D341Med (cell line): ENCODE measurements around the gene FAM114A1.
A peak's percentile ranks its signal among the peaks of the same experiment; 100 is the strongest.

Experiments
- DNase-seq: peaks from one replicate; pipeline ENCODE4 v3.0.0; 2012; ENCODE audit warnings: low spot score

Gene FAM114A1

GRCh38 chr4:38859501-38859900, 8.1 kb upstream of the FAM114A1 start:
- no peak for DNase-seq

GRCh38 chr4:38860788-38861424, 6.7 kb upstream of the FAM114A1 start:
- DNase-seq, result peak; percentile 63

DNA sequence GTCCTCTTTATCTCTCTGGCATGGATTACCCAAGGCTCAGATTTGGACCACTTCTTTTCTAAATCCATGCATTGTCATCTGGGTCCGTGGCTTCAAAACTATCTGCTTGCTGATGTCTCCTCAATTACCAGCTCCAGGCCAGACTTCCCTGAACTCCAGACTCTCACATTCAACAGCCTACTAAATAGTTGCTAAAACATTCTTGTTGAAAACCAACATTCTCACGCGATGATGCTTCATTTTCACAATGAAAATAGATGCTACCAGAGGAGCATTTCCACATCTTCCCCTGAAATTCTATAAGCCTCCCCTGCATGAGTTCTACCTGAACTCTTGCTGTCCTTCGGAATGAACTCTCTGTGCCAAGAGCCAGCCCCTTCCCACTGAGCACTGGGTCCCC, 5.8 kb upstream of the FAM114A1 start:
- DNase-seq, result no peak

GRCh38 chr4:38865445-38865844, 2.2 kb upstream of the FAM114A1 start:
- DNase-seq, result no peak

GRCh38 chr4:38866973-38867477, 581 bp upstream of the FAM114A1 start:
- DNase-seq, result no peak

DNA sequence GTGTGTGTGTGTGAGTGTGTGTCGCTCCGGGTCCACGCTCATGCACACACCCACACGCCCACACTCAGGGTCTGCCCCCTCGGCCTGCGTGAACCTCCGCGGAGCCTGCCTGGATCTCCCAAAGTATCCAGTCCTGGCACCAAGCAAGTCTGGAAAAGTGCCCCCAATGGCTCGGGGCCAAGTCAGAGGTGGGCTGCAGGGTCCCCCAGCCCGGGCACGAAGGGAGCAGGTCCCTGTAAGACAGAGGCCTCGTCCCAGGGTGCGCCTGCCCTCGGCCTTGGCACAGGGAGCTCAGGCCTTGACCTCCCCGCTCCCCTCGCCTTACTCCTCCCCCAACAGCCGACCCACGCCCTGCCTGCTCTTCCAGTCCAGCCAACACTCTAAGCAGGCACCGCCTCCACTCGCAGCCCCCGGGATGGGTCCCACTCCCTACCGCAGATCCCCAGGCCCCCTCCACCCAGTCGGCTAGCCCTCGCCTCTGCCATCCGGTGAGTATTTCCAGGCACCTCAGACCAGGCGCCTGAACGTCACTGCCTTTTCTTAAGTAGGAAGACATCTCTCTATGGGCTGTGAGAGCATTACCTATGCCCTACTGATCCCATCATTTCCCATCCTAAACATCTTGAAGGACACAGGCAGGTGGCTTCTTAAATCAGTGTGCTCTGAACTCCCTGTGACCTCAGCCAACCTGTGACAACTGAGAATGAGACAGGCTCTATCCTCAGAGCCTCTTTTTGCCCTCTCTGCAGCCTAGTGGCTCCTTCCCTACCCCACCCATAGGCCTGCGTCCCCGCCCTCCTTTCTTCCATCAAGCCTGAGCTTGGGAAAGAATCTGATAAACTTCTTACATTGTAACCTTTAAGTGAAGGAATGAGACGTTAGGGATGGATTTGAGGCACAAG, 704 bp downstream of the FAM114A1 start:
- DNase-seq, result no peak

DNA sequence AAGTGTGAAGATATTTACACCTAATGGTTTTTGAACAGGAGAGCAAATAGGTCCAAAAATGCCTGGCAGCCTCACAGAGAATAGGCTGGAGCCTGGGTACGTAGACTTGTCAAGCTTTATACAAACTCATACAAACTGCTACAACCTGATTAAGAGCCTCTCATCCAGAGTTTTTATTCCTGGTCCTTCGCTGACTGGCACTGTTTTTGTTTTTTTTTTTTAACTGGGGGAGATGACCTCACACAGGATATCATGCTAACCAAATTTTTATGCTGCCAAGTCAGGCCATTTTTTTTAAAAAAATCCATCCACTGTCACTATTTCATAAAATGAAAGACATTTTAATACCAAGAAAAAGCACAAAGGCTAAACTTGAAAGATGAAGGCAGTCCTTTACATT, 1.9 kb downstream of the FAM114A1 start:
- no peak for DNase-seq

- no peak for DNase-seq
Observed at GRCh38 chr4:38870098-38870808, 2.6 kb downstream of the FAM114A1 start.

DNA sequence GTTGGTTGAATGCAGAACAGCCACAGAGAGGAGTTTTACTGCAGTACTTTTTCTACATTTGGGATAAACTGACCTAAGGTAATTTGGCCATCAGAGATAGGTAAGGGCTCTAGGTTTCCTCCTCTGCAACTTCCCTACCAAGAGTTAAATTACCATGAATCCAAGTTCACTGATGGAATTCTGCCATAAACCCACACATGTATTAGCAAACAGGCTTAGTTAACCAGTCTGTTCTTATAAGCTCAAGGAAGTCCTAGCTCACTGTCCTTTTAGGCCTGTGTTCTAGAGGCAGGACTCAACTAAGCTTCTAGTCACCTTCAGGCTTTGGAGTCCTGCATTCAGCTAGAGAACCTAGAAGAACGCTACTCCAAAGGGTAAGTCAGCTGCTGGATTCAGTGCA, 4.0 kb downstream of the FAM114A1 start:
- DNase-seq, result no peak

DNA sequence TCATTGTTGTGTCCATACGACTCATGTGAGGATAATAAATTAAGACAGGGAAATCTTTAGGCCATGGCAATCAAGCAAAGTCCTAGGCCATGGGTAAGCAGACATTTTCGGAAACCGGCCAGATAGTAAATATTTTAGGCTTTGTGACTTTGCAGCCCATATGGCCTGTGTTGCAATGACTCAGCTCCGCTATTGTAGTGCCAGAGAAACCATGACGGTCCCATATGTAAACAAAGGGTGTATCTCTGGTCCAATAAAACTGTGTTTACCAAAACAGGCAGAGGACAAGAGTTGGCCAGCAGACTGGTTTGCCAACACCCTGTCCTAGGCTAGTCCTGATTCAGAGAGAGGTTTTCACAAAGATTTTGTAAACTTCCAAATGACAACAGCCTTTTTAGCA, 5.0 kb downstream of the FAM114A1 start:
- DNase-seq, result no peak

GRCh38 chr4:38873290-38873944, 5.8 kb downstream of the FAM114A1 start:
- no peak for DNase-seq

- no peak for DNase-seq
Observed at GRCh38 chr4:38876636-38877035, 9.0 kb downstream of the FAM114A1 start.

GRCh38 chr4:38884254-38884653, 16.6 kb downstream of the FAM114A1 start:
- no peak for DNase-seq

- DNase-seq, result no peak
Observed at GRCh38 chr4:38889143-38889542, 21.5 kb downstream of the FAM114A1 start.

DNA sequence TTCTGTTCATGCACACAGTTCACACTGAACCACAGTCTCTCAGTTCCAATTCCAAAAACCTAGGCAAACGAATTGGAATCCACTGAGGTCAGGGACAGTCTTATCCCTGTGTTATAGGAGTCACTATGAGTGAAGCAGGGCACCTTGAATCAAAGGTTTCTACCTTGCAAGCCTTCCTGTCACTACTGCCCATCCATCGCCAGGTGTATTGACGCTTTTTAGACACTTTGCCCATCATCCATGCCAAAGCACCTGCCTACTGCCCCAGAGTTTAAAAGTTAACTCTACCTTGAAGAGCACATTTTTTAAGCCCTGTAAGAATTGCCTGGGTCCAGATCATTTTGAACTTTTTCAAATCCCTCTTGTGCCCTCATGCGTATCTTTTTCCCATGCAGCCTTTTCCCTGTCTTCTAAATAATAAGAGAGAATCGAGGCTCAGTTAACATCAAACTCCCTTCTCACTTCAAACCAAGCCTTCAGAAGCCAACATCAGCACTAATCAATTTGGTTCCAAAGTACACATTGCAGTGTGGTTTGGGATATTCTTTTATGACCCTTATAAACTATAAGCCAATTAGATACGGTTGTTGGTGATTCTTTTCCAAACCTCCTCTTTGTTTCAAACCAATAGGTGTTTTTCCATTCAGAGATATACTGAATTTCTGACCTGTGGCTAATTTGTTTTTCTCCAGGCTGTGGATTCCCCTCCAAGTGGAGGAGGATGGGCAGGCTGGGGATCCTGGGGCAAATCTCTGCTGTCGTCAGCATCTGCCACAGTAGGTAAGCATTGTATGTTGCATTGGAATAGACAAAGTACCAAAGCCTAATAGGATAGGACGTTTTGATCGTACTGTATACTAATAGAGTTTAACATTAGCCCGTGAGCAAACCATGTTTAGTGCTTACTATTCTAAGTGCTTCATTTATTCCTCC, 23.7 kb downstream of the FAM114A1 start:
- no peak for DNase-seq

GRCh38 chr4:38894322-38894982, 26.8 kb downstream of the FAM114A1 start:
- no peak for DNase-seq

GRCh38 chr4:38896940-38897339, 29.3 kb downstream of the FAM114A1 start:
- DNase-seq, result no peak

- no peak for DNase-seq
Observed at GRCh38 chr4:38898245-38898644, 30.6 kb downstream of the FAM114A1 start.

- DNase-seq, result no peak
Observed at GRCh38 chr4:38902221-38902620, 34.6 kb downstream of the FAM114A1 start.

- DNase-seq, result peak; percentile 43
Observed at GRCh38 chr4:38902695-38903094, 35.1 kb downstream of the FAM114A1 start.
